HFFc6 (cell line): Measurements from ENCODE around the gene RNF225. TPM values are rescaled to one million over a fixed set of nuclear protein-coding genes. Genes with fewer than 3 reads are reported as not detected.

Experiments
- DNase-seq: peaks from one replicate; pipeline ENCODE4 v3.0.0-alpha.2; 2018
- H3K27ac Mint-ChIP-seq: 2 replicates; pipeline ENCODE4 v1.8.0; 2020; ENCODE audit warnings: mild to moderate bottlenecking, mixed read lengths
- H3K27me3 Mint-ChIP-seq: 2 replicates; pipeline ENCODE4 v1.8.0; 2021; ENCODE audit warnings: mild to moderate bottlenecking, moderate library complexity, mixed read lengths; ENCODE audit not compliant: insufficient read depth
- H3K36me3 Mint-ChIP-seq: 2 replicates; pipeline ENCODE4 v1.8.0; 2021; ENCODE audit warnings: low read depth, mixed read lengths
- H3K4me1 Mint-ChIP-seq: 2 replicates; pipeline ENCODE4 v1.8.0; 2020; ENCODE audit warnings: low read depth, mixed read lengths
- H3K4me3 Mint-ChIP-seq: 2 replicates; pipeline ENCODE4 v1.8.0; 2020; ENCODE audit warnings: mild to moderate bottlenecking, moderate library complexity, mixed read lengths
- H3K9me3 Mint-ChIP-seq: 2 replicates; pipeline ENCODE4 v1.8.0; 2020; ENCODE audit warnings: mild to moderate bottlenecking, mixed read lengths
- CTCF ChIP-seq: fragments of 200-600 bp; sonication (generic); IDR thresholded peaks from 2 replicates; pipeline ENCODE4 v1.5.0; 2021; ENCODE audit warnings: antibody characterized with exemption, mild to moderate bottlenecking
- total RNA-seq, 6 experiments: library from RNA; stranded (reverse); fragmentation: NEBNext Ultra II Directional; extraction: Animal tissue kit (Norgen Biotek cat#: 25700); gene quantifications; 2 replicates in 1 of 6; 3 replicates in 5 of 6; pipeline ENCODE4 v1.2.3, GENCODE V29; 2021

The RNF225 gene
- total RNA-seq, 6 experiments from 2014 or later = 0.26 to 0.39 TPM; not detected in 4

- Mint-ChIP-seq H3K27ac (no peak overlapping the region), H3K9me3 (no peaks in the 10 kb centered on the region), H3K4me1 (peaks cover 4% of the 10 kb centered on the region), H3K36me3 (peaks cover 7% of the 10 kb centered on the region; the same call in 1 of the 2 replicates), H3K4me3 (no peak overlapping the region), H3K27me3 (peaks cover 1% of the 10 kb centered on the region)
- no peak for DNase-seq
- TF ChIP-seq CTCF = no peak
Measured at GRCh38 chr19:58356766-58357480, 38.5 kb upstream of the RNF225 start.

- Mint-ChIP-seq H3K36me3 (no peaks in the 10 kb centered on the region; the same call in 1 of the 2 replicates), H3K27me3 (peaks cover 2% of the 10 kb centered on the region), H3K4me1 (peaks cover 8% of the 10 kb centered on the region), H3K4me3 (no peak overlapping the region), H3K9me3 (no peaks in the 10 kb centered on the region), H3K27ac (no peak overlapping the region)
- no peak for TF ChIP-seq CTCF
- no peak for DNase-seq
Measured at GRCh38 chr19:58357481-58358145, 37.8 kb upstream of the RNF225 start.

- peaks cover 2% of the 10 kb centered on the region for H3K27me3 Mint-ChIP-seq
- no peaks in the 10 kb centered on the region for H3K9me3 Mint-ChIP-seq
- DNase-seq = no peak
- H3K36me3 Mint-ChIP-seq = no peaks in the 10 kb centered on the region; the same call in 1 of the 2 replicates
- peak overlapping the region; percentile 100 for H3K27ac Mint-ChIP-seq
- TF ChIP-seq CTCF = no peak
- H3K4me1 Mint-ChIP-seq = peaks cover 8% of the 10 kb centered on the region
- peak overlapping the region; percentile 99 for H3K4me3 Mint-ChIP-seq
Measured at GRCh38 chr19:58361900-58362271, 33.6 kb upstream of the RNF225 start.

- peak within 1 kb of the TSS; percentile 99 for H3K4me3 Mint-ChIP-seq
- H3K36me3 Mint-ChIP-seq = no peaks in the 10 kb centered on the region; the same call in 1 of the 2 replicates
- DNase-seq = peak; percentile 94
- peak within 1 kb of the TSS; percentile 100 for H3K27ac Mint-ChIP-seq
- H3K4me1 Mint-ChIP-seq = peaks cover 8% of the 10 kb centered on the region
- TF ChIP-seq CTCF = peak; percentile 27
- H3K9me3 Mint-ChIP-seq = peaks cover 4% of the 10 kb centered on the region; the same call in 1 of the 2 replicates
- H3K27me3 Mint-ChIP-seq = peaks cover 2% of the 10 kb centered on the region
Measured at GRCh38 chr19:58362272-58362994, 33.0 kb upstream of the RNF225 start, which contains the start of gene ZNF497. Gene ZNF497 (minus strand): TSS chr19:58362751. CDS start chr19:58357635, 5,116 bp downstream.

GRCh38 chr19:58364146-58364545 lies 31.3 kb upstream of the RNF225 start:
- no peak for TF ChIP-seq CTCF
- Mint-ChIP-seq H3K36me3 (no peaks in the 10 kb centered on the region; the same call in 1 of the 2 replicates), H3K9me3 (peaks cover 4% of the 10 kb centered on the region; the same call in 1 of the 2 replicates), H3K4me1 (peaks cover 8% of the 10 kb centered on the region), H3K27me3 (peaks cover 2% of the 10 kb centered on the region), H3K27ac (no peak overlapping the region), H3K4me3 (no peak overlapping the region)
- no peak for DNase-seq
